Activated naive CD8-positive, alpha-beta T cell (primary cell): Measurements from ENCODE around the gene NBAS.
"Not testable (repeated sequence)": the region's sequence is repeated elsewhere in the genome, so short reads cannot be mapped to it uniquely, and the experiment has no call there.

Experiments
- H3K27ac Mint-ChIP-seq: one replicate; pipeline ENCODE4 v1.8.0; 2021; ENCODE audit warnings: mixed read lengths
- H3K27me3 Mint-ChIP-seq: one replicate; pipeline ENCODE4 v1.8.0; 2021; ENCODE audit warnings: mixed read lengths
- H3K36me3 Mint-ChIP-seq: one replicate; pipeline ENCODE4 v1.8.0; 2021; ENCODE audit warnings: mixed read lengths
- H3K4me1 Mint-ChIP-seq: one replicate; pipeline ENCODE4 v1.8.0; 2021; ENCODE audit warnings: low read depth, mixed read lengths
- H3K4me3 Mint-ChIP-seq: one replicate; pipeline ENCODE4 v1.8.0; 2021; ENCODE audit warnings: mild to moderate bottlenecking, mixed read lengths
- H3K9me3 Mint-ChIP-seq: one replicate; pipeline ENCODE4 v1.8.0; 2021; ENCODE audit warnings: low read depth, mixed read lengths

NBAS gene

GRCh38 chr2:15421753-15422152, 139.4 kb downstream of the NBAS start:
- no peak overlapping the region for H3K4me3 Mint-ChIP-seq
- no peaks in the 10 kb centered on the region for H3K9me3 Mint-ChIP-seq
- H3K4me1 Mint-ChIP-seq, result no peaks in the 10 kb centered on the region
- no peak overlapping the region for H3K27ac Mint-ChIP-seq
- peaks cover 28% of the 10 kb centered on the region for H3K36me3 Mint-ChIP-seq
- H3K27me3 Mint-ChIP-seq, result no peaks in the 10 kb centered on the region

GRCh38 chr2:15415748-15416147, 145.4 kb downstream of the NBAS start:
- H3K9me3 Mint-ChIP-seq, result no peaks in the 10 kb centered on the region
- H3K4me3 Mint-ChIP-seq, result no peak overlapping the region
- no peak overlapping the region for H3K27ac Mint-ChIP-seq
- H3K36me3 Mint-ChIP-seq, result peaks cover 25% of the 10 kb centered on the region
- no peaks in the 10 kb centered on the region for H3K27me3 Mint-ChIP-seq
- H3K4me1 Mint-ChIP-seq, result no peaks in the 10 kb centered on the region

- Mint-ChIP-seq H3K4me3 (no peak overlapping the region), H3K36me3 (peaks cover 19% of the 10 kb centered on the region), H3K27ac (no peak overlapping the region), H3K9me3 (no peaks in the 10 kb centered on the region), H3K4me1 (no peaks in the 10 kb centered on the region), H3K27me3 (no peaks in the 10 kb centered on the region)
Measured at GRCh38 chr2:15412779-15413178, 148.4 kb downstream of the NBAS start.

GRCh38 chr2:15412309-15412708, 148.8 kb downstream of the NBAS start:
- Mint-ChIP-seq H3K27ac (no peak overlapping the region), H3K4me1 (no peaks in the 10 kb centered on the region), H3K27me3 (no peaks in the 10 kb centered on the region), H3K9me3 (no peaks in the 10 kb centered on the region), H3K36me3 (peaks cover 19% of the 10 kb centered on the region), H3K4me3 (no peak overlapping the region)

GRCh38 chr2:15410884-15411283, 150.2 kb downstream of the NBAS start:
- peaks cover 24% of the 10 kb centered on the region for H3K36me3 Mint-ChIP-seq

GRCh38 chr2:15408759-15409158, 152.4 kb downstream of the NBAS start:
- peaks cover 34% of the 10 kb centered on the region for H3K36me3 Mint-ChIP-seq
- no peak overlapping the region for H3K4me3 Mint-ChIP-seq
- H3K27ac Mint-ChIP-seq, result no peak overlapping the region
- H3K27me3 Mint-ChIP-seq, result no peaks in the 10 kb centered on the region
- no peaks in the 10 kb centered on the region for H3K4me1 Mint-ChIP-seq
- H3K9me3 Mint-ChIP-seq, result no peaks in the 10 kb centered on the region

More at GRCh38 chr2:15410884-15411283, 150.2 kb downstream of the NBAS start:
- no peaks in the 10 kb centered on the region for H3K4me1 Mint-ChIP-seq
- no peak overlapping the region for H3K4me3 Mint-ChIP-seq
- H3K27me3 Mint-ChIP-seq, result no peaks in the 10 kb centered on the region
- no peaks in the 10 kb centered on the region for H3K9me3 Mint-ChIP-seq
- H3K27ac Mint-ChIP-seq, result no peak overlapping the region

- no peaks in the 10 kb centered on the region for H3K9me3 Mint-ChIP-seq
- no peaks in the 10 kb centered on the region for H3K4me1 Mint-ChIP-seq
- H3K4me3 Mint-ChIP-seq, result no peak overlapping the region
- H3K27me3 Mint-ChIP-seq, result no peaks in the 10 kb centered on the region
- no peak overlapping the region for H3K27ac Mint-ChIP-seq
- H3K36me3 Mint-ChIP-seq, result peaks cover 29% of the 10 kb centered on the region
Measured at GRCh38 chr2:15407666-15408065, 153.5 kb downstream of the NBAS start.

GRCh38 chr2:15404511-15404910, 156.6 kb downstream of the NBAS start:
- H3K4me1 Mint-ChIP-seq, H3K27ac Mint-ChIP-seq, H3K27me3 Mint-ChIP-seq, H3K4me3 Mint-ChIP-seq, H3K9me3 Mint-ChIP-seq: not testable (repeated sequence)
- peaks cover 25% of the 10 kb centered on the region for H3K36me3 Mint-ChIP-seq

- H3K4me3 Mint-ChIP-seq, result no peak overlapping the region
- no peaks in the 10 kb centered on the region for H3K4me1 Mint-ChIP-seq
- no peak overlapping the region for H3K27ac Mint-ChIP-seq
- no peaks in the 10 kb centered on the region for H3K27me3 Mint-ChIP-seq
- peaks cover 21% of the 10 kb centered on the region for H3K36me3 Mint-ChIP-seq
- H3K9me3 Mint-ChIP-seq, result no peaks in the 10 kb centered on the region
Measured at GRCh38 chr2:15400240-15400826, 160.8 kb downstream of the NBAS start.

GRCh38 chr2:15399241-15399640, 161.9 kb downstream of the NBAS start:
- H3K9me3 Mint-ChIP-seq, result no peaks in the 10 kb centered on the region
- H3K4me1 Mint-ChIP-seq, result no peaks in the 10 kb centered on the region
- H3K27ac Mint-ChIP-seq, result no peak overlapping the region
- H3K27me3 Mint-ChIP-seq, result no peaks in the 10 kb centered on the region
- H3K4me3 Mint-ChIP-seq, result no peak overlapping the region
- H3K36me3 Mint-ChIP-seq, result peaks cover 15% of the 10 kb centered on the region

- Mint-ChIP-seq H3K36me3 (peaks cover 23% of the 10 kb centered on the region), H3K4me3 (no peak overlapping the region), H3K9me3 (no peaks in the 10 kb centered on the region), H3K27me3 (no peaks in the 10 kb centered on the region), H3K4me1 (no peaks in the 10 kb centered on the region), H3K27ac (no peak overlapping the region)
Measured at GRCh38 chr2:15391751-15392150, 169.4 kb downstream of the NBAS start.

GRCh38 chr2:15389895-15390294, 171.2 kb downstream of the NBAS start:
- H3K36me3 Mint-ChIP-seq, result peaks cover 26% of the 10 kb centered on the region
- no peaks in the 10 kb centered on the region for H3K27me3 Mint-ChIP-seq
- H3K9me3 Mint-ChIP-seq, result no peaks in the 10 kb centered on the region
- no peak overlapping the region for H3K27ac Mint-ChIP-seq
- H3K4me1 Mint-ChIP-seq, result no peaks in the 10 kb centered on the region
- H3K4me3 Mint-ChIP-seq, result no peak overlapping the region

- no peaks in the 10 kb centered on the region for H3K9me3 Mint-ChIP-seq
- H3K4me1 Mint-ChIP-seq, result no peaks in the 10 kb centered on the region
- no peak overlapping the region for H3K4me3 Mint-ChIP-seq
- H3K27ac Mint-ChIP-seq, result no peak overlapping the region
- no peaks in the 10 kb centered on the region for H3K27me3 Mint-ChIP-seq
- H3K36me3 Mint-ChIP-seq, result peaks cover 30% of the 10 kb centered on the region
Measured at GRCh38 chr2:15389326-15389700, 171.8 kb downstream of the NBAS start.

- no peak overlapping the region for H3K27ac Mint-ChIP-seq
- H3K4me1 Mint-ChIP-seq, result no peaks in the 10 kb centered on the region
- no peaks in the 10 kb centered on the region for H3K9me3 Mint-ChIP-seq
- H3K27me3 Mint-ChIP-seq, result no peaks in the 10 kb centered on the region
- H3K4me3 Mint-ChIP-seq, result no peak overlapping the region
- peaks cover 27% of the 10 kb centered on the region for H3K36me3 Mint-ChIP-seq
Measured at GRCh38 chr2:15388406-15389325, 172.5 kb downstream of the NBAS start.

GRCh38 chr2:15385184-15385583, 175.9 kb downstream of the NBAS start:
- Mint-ChIP-seq H3K4me1 (no peaks in the 10 kb centered on the region), H3K27me3 (no peaks in the 10 kb centered on the region), H3K4me3 (no peak overlapping the region), H3K9me3 (no peaks in the 10 kb centered on the region), H3K27ac (no peak overlapping the region), H3K36me3 (peaks cover 33% of the 10 kb centered on the region)
